ENCODE results near the gene PFKFB1.

The PFKFB1 gene

GRCh38 chrX:55006827-55007621 is 13.0 kb upstream of the PFKFB1 start:
- no peak for TF ChIP-seq EZH2phosphoT487 (IDR thresholded peaks at IDR 0.05; ENCODE audit: borderline replicate concordance, low read length)
- TF ChIP-seq CTCF (IDR thresholded peaks at IDR 0.05; ENCODE audit: low read depth, low read length, poor library complexity, severe bottlenecking), result no peak
- peaks cover 40% of the 10 kb centered on the region for H3K36me3 ChIP-seq (ENCODE audit: control insufficient read depth, low read length)
- no peaks in the 10 kb centered on the region for H3K9me2 ChIP-seq (replicated peaks; ENCODE audit: control insufficient read depth, low read length)
- H3K4me1 ChIP-seq (ENCODE audit: control insufficient read depth, low read length), result peaks cover 1% of the 10 kb centered on the region; the same call in 1 of the 2 replicates
- H4K20me1 ChIP-seq (ENCODE audit: control insufficient read depth, insufficient read depth, low read depth, low read length), result no peaks in the 10 kb centered on the region
- no peak overlapping the region for H3K4me3 ChIP-seq (ENCODE audit: low read length)
- no peaks in the 10 kb centered on the region for H3K27me3 ChIP-seq (ENCODE audit: control insufficient read depth, low read length)
- no peak overlapping the region for H3K4me2 ChIP-seq (ENCODE audit: low read length)
- no peaks in the 10 kb centered on the region for H3F3A ChIP-seq (ENCODE audit: control insufficient read depth, insufficient read depth)
- no peak overlapping the region for H3K27ac ChIP-seq (ENCODE audit: low read depth, low read length)
- no peaks in the 10 kb centered on the region for H3K9me3 ChIP-seq (ENCODE audit: control insufficient read depth, insufficient read depth, low read length)
- peaks cover 6% of the 10 kb centered on the region for H3K79me2 ChIP-seq (ENCODE audit: control insufficient read depth, low read length)

- Histone ChIP-seq H3K27ac (ENCODE audit: low read depth, low read length) (no peak overlapping the region), H3K4me2 (ENCODE audit: low read length) (no peak overlapping the region)
- TF ChIP-seq CTCF (IDR thresholded peaks at IDR 0.05; ENCODE audit: low read depth, low read length, poor library complexity, severe bottlenecking) (no peak), EZH2phosphoT487 (IDR thresholded peaks at IDR 0.05; ENCODE audit: borderline replicate concordance, low read length) (no peak)
Measured at GRCh38 chrX:55005256-55005655, 11.3 kb upstream of the PFKFB1 start.

GRCh38 chrX:55004231-55004630 is 10.2 kb upstream of the PFKFB1 start:
- peaks cover 24% of the 10 kb centered on the region for H3K79me2 ChIP-seq (ENCODE audit: control insufficient read depth, low read length)
- H3K9me2 ChIP-seq (replicated peaks; ENCODE audit: control insufficient read depth, low read length), result no peaks in the 10 kb centered on the region
- TF ChIP-seq EZH2phosphoT487 (IDR thresholded peaks at IDR 0.05; ENCODE audit: borderline replicate concordance, low read length), result no peak
- no peak for TF ChIP-seq CTCF (IDR thresholded peaks at IDR 0.05; ENCODE audit: low read depth, low read length, poor library complexity, severe bottlenecking)
- H3K27ac ChIP-seq (ENCODE audit: low read depth, low read length), result no peak overlapping the region
- peaks cover 49% of the 10 kb centered on the region for H3K36me3 ChIP-seq (ENCODE audit: control insufficient read depth, low read length)
- H3K4me2 ChIP-seq (ENCODE audit: low read length), result no peak overlapping the region
- H4K20me1 ChIP-seq (ENCODE audit: control insufficient read depth, insufficient read depth, low read depth, low read length), result no peaks in the 10 kb centered on the region
- H3K4me1 ChIP-seq (ENCODE audit: control insufficient read depth, low read length), result peaks cover 12% of the 10 kb centered on the region
- no peaks in the 10 kb centered on the region for H3K9me3 ChIP-seq (ENCODE audit: control insufficient read depth, insufficient read depth, low read length)
- H3K27me3 ChIP-seq (ENCODE audit: control insufficient read depth, low read length), result no peaks in the 10 kb centered on the region
- no peaks in the 10 kb centered on the region for H3F3A ChIP-seq (ENCODE audit: control insufficient read depth, insufficient read depth)
- H3K4me3 ChIP-seq (ENCODE audit: low read length), result no peak overlapping the region

More at GRCh38 chrX:55005256-55005655, 11.3 kb upstream of the PFKFB1 start:
- no peaks in the 10 kb centered on the region for H3K9me3 ChIP-seq (ENCODE audit: control insufficient read depth, insufficient read depth, low read length)
- H3K9me2 ChIP-seq (replicated peaks; ENCODE audit: control insufficient read depth, low read length), result no peaks in the 10 kb centered on the region
- no peaks in the 10 kb centered on the region for H4K20me1 ChIP-seq (ENCODE audit: control insufficient read depth, insufficient read depth, low read depth, low read length)
- peaks cover 49% of the 10 kb centered on the region for H3K36me3 ChIP-seq (ENCODE audit: control insufficient read depth, low read length)
- peaks cover 8% of the 10 kb centered on the region for H3K4me1 ChIP-seq (ENCODE audit: control insufficient read depth, low read length)
- no peaks in the 10 kb centered on the region for H3K27me3 ChIP-seq (ENCODE audit: control insufficient read depth, low read length)
- peaks cover 23% of the 10 kb centered on the region for H3K79me2 ChIP-seq (ENCODE audit: control insufficient read depth, low read length)
- H3F3A ChIP-seq (ENCODE audit: control insufficient read depth, insufficient read depth), result no peaks in the 10 kb centered on the region
- no peak overlapping the region for H3K4me3 ChIP-seq (ENCODE audit: low read length)
